Loucy (cell line): Measurements from ENCODE around the gene PDZD4.

ENCODE experiments used
- H2AFZ ChIP-seq: fragments of 200-600 bp; sonication (generic); 2 replicates; pipeline ENCODE4 v1.6.0; 2016; ENCODE audit warnings: antibody characterized with exemption, mild to moderate bottlenecking, low read length, moderate library complexity
- H3F3A ChIP-seq: fragments of 200-600 bp; 2 replicates; pipeline ENCODE4 v1.6.0; 2016; ENCODE audit warnings: antibody characterized with exemption, low read depth, mild to moderate bottlenecking
- H3K27me3 ChIP-seq: fragments of 200-600 bp; sonication (generic); 2 replicates; pipeline ENCODE4 v1.6.1; 2014; ENCODE audit warnings: low read length, mild to moderate bottlenecking; ENCODE audit not compliant: insufficient read depth, poor library complexity, severe bottlenecking
- H3K36me3 ChIP-seq: fragments of 200-600 bp; sonication (generic); 2 replicates; pipeline ENCODE4 v1.6.1; 2016; ENCODE audit warnings: low read length; ENCODE audit not compliant: insufficient read depth
- H3K4me1 ChIP-seq: fragments of 200-600 bp; sonication (generic); 2 replicates; pipeline ENCODE4 v1.5.1; 2014; ENCODE audit warnings: low read length, mild to moderate bottlenecking; ENCODE audit not compliant: insufficient read depth, poor library complexity, severe bottlenecking
- H3K4me2 ChIP-seq: fragments of 200-600 bp; sonication (generic); 2 replicates; pipeline ENCODE4 v1.6.0; 2014; ENCODE audit warnings: antibody characterized with exemption, low read length, low read depth, mild to moderate bottlenecking; ENCODE audit not compliant: poor library complexity, severe bottlenecking
- H3K4me3 ChIP-seq: fragments of 200-600 bp; sonication (generic); 2 replicates; pipeline ENCODE4 v1.5.1; 2014; ENCODE audit warnings: low read length, mild to moderate bottlenecking, mixed read lengths; ENCODE audit not compliant: poor library complexity, severe bottlenecking
- H3K79me2 ChIP-seq: fragments of 200-600 bp; sonication (generic); 2 replicates; pipeline ENCODE4 v1.6.1; 2014; ENCODE audit warnings: low read length; ENCODE audit not compliant: insufficient read depth
- H3K9ac ChIP-seq: fragments of 200-600 bp; sonication (generic); 2 replicates; pipeline ENCODE4 v1.6.0; 2014; ENCODE audit warnings: mild to moderate bottlenecking, low read depth, low read length, moderate library complexity; ENCODE audit not compliant: poor library complexity, severe bottlenecking
- H3K9me2 ChIP-seq: fragments of 200-600 bp; sonication (generic); replicated peaks from 2 replicates; pipeline ENCODE4 v1.6.1; 2016; ENCODE audit warnings: low read depth, low read length, mixed read lengths
- H3K9me3 ChIP-seq: fragments of 200-600 bp; sonication (generic); 2 replicates; pipeline ENCODE4 v1.6.1; 2014; ENCODE audit warnings: mild to moderate bottlenecking, antibody characterized with exemption, low read length, low read depth; ENCODE audit not compliant: insufficient read depth
- H4K20me1 ChIP-seq: fragments of 200-600 bp; sonication (generic); 2 replicates; pipeline ENCODE4 v1.6.0; 2014; ENCODE audit warnings: antibody characterized with exemption, low read length, mild to moderate bottlenecking; ENCODE audit not compliant: insufficient read depth, poor library complexity, severe bottlenecking
- CTCF ChIP-seq: fragments of 200-600 bp; sonication (generic); conservative IDR thresholded peaks from 2 replicates; pipeline ENCODE4 v1.5.1; 2014; ENCODE audit warnings: mild to moderate bottlenecking, antibody characterized with exemption, low read length
- EZH2phosphoT487 ChIP-seq: fragments of 200-600 bp; IDR thresholded peaks from 2 replicates; pipeline ENCODE4 v1.6.1; 2018; ENCODE audit warnings: antibody characterized with exemption, mild to moderate bottlenecking, moderate library complexity, borderline replicate concordance

The PDZD4 gene

GRCh38 chrX:153829799-153830639 lies at the start of gene PDZD4:
TSS of gene PDZD4 (minus strand) at chrX:153830544. CDS start at chrX:153830298, 246 bp downstream.
- Histone ChIP-seq H3F3A (no peaks in the 10 kb centered on the region), H4K20me1 (no peaks in the 10 kb centered on the region), H3K4me1 (no peaks in the 10 kb centered on the region), H3K4me2 (no peak within 1 kb of the TSS), H3K27me3 (no peaks in the 10 kb centered on the region), H3K9me3 (no peaks in the 10 kb centered on the region), H3K9me2 (no peaks in the 10 kb centered on the region), H2AFZ (no peak within 1 kb of the TSS), H3K36me3 (no peaks in the 10 kb centered on the region), H3K79me2 (no peaks in the 10 kb centered on the region), H3K4me3 (no peak within 1 kb of the TSS), H3K9ac (no peak within 1 kb of the TSS)
- TF ChIP-seq EZH2phosphoT487 (no peak), CTCF (no peak)

- Histone ChIP-seq H3K9me2 (no peaks in the 10 kb centered on the region), H3K9ac (no peak overlapping the region), H3F3A (no peaks in the 10 kb centered on the region), H3K27me3 (no peaks in the 10 kb centered on the region), H4K20me1 (no peaks in the 10 kb centered on the region), H2AFZ (no peak overlapping the region), H3K4me2 (no peak overlapping the region), H3K79me2 (no peaks in the 10 kb centered on the region), H3K4me1 (peaks cover 16% of the 10 kb centered on the region), H3K4me3 (no peak overlapping the region), H3K36me3 (no peaks in the 10 kb centered on the region), H3K9me3 (no peaks in the 10 kb centered on the region)
- TF ChIP-seq EZH2phosphoT487: no peak
- TF ChIP-seq CTCF: no peak
Observed at GRCh38 chrX:153879741-153880439, 49.5 kb upstream of the PDZD4 start.

GRCh38 chrX:153878969-153879653 lies 48.8 kb upstream of the PDZD4 start:
- no peaks in the 10 kb centered on the region for H3K36me3 ChIP-seq
- no peaks in the 10 kb centered on the region for H4K20me1 ChIP-seq
- H3K4me1 ChIP-seq: peaks cover 16% of the 10 kb centered on the region
- no peak overlapping the region for H3K4me3 ChIP-seq
- no peak overlapping the region for H2AFZ ChIP-seq
- no peaks in the 10 kb centered on the region for H3F3A ChIP-seq
- no peaks in the 10 kb centered on the region for H3K9me3 ChIP-seq
- H3K4me2 ChIP-seq: no peak overlapping the region
- H3K9me2 ChIP-seq: no peaks in the 10 kb centered on the region
- H3K9ac ChIP-seq: no peak overlapping the region
- no peaks in the 10 kb centered on the region for H3K79me2 ChIP-seq
- TF ChIP-seq EZH2phosphoT487 (no peak), CTCF (no peak)
- no peaks in the 10 kb centered on the region for H3K27me3 ChIP-seq
